PFSK-1 (cell line): ENCODE data around the gene TMEM69. TPM values are rescaled to one million over a fixed set of nuclear protein-coding genes. Genes with fewer than 3 reads are reported as not detected.
A peak's percentile ranks its signal among the peaks of the same experiment; 100 is the strongest.

ENCODE experiments used
- FOXP2 ChIP-seq: optimal IDR thresholded peaks from 2 replicates; pipeline ENCODE3; 2011; ENCODE audit warnings: borderline replicate concordance, control low read depth, inconsistent platforms; ENCODE audit not compliant: insufficient read depth; ENCODE audit errors: extremely low read length, extremely low read depth
- POLR2AphosphoS5 ChIP-seq: IDR thresholded peaks from 2 replicates; pipeline ENCODE4 v1.6.1; 2012; ENCODE audit warnings: low read depth, mild to moderate bottlenecking, control low read depth, low read length, moderate library complexity
- REST ChIP-seq, 2 experiments: IDR thresholded peaks; 2 replicates each; pipeline versions ENCODE4 v1.6.1 to v1.8.0; 2011 to 2012; ENCODE audit warnings: low read depth in 2 of 2, low read length in 2 of 2, control low read depth in 1 of 2, inconsistent platforms in 1 of 2, mild to moderate bottlenecking in 1 of 2, moderate library complexity in 1 of 2; ENCODE audit not compliant: insufficient read depth in 1 of 2
- SIN3A ChIP-seq: IDR thresholded peaks from 2 replicates; pipeline ENCODE4 v1.6.1; 2012; ENCODE audit warnings: mild to moderate bottlenecking, low read length, moderate library complexity, borderline replicate concordance; ENCODE audit not compliant: insufficient read depth
- TAF1 ChIP-seq: IDR thresholded peaks from 2 replicates; pipeline ENCODE4 v1.6.1; 2012; ENCODE audit warnings: low read length, control low read depth, borderline replicate concordance; ENCODE audit not compliant: insufficient read depth
- polyA plus RNA-seq: library from polyadenylated mRNA; unstranded; fragments of >200 nt; gene quantifications from one replicate; pipeline ENCODE4 v1.2.1, GENCODE V29; 2012; ENCODE audit warnings: low read depth, missing spikeins; ENCODE audit not compliant: insufficient read length

Gene TMEM69, protein sequence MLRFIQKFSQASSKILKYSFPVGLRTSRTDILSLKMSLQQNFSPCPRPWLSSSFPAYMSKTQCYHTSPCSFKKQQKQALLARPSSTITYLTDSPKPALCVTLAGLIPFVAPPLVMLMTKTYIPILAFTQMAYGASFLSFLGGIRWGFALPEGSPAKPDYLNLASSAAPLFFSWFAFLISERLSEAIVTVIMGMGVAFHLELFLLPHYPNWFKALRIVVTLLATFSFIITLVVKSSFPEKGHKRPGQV
- polyA plus RNA-seq: 16.1 TPM

GRCh38 chr1:45687754-45688740 lies at the start of gene TMEM69:
Gene TMEM69 (plus strand): TSS chr1:45688181. CDS start chr1:45691069, 2,888 bp downstream.
- no peak for TF ChIP-seq FOXP2
- 0 out of 4 replicates have a peak, but pooled peaks of 1 of the 2 experiments have one; percentile 34 for TF ChIP-seq REST (IDR thresholded peaks at IDR 0.05; ENCODE audit: insufficient read depth in 1 of 2, low read depth in 2 of 2, low read length in 2 of 2)
- peak; percentile 89 for TF ChIP-seq POLR2AphosphoS5
- peak; percentile 91 for TF ChIP-seq TAF1
- no peak for TF ChIP-seq SIN3A

DNA sequence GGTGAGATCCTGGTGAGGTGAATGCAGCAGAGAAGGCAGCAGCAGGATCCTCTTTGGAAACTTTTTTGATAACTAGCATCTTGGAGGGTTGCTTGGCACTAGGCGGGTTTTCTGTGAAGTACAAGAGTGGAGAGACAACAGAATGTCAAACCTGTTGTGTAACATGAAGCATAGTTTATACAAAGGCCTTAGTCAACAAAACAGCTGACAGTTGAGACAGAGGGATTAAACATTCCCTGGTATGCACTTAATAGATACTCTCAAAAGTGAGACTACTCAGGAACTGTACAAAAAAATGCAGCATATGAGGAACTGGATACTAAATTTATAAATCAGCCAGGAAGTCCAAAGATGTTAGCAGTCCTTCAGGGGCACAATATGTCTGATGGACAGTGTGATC lies 47.7 kb upstream of the TMEM69 start:
- TF ChIP-seq FOXP2 (no peak), POLR2AphosphoS5 (no peak), TAF1 (no peak), REST (IDR thresholded peaks at IDR 0.05; ENCODE audit: insufficient read depth in 1 of 2, low read depth in 2 of 2, low read length in 2 of 2) (no peak), SIN3A (no peak)

DNA sequence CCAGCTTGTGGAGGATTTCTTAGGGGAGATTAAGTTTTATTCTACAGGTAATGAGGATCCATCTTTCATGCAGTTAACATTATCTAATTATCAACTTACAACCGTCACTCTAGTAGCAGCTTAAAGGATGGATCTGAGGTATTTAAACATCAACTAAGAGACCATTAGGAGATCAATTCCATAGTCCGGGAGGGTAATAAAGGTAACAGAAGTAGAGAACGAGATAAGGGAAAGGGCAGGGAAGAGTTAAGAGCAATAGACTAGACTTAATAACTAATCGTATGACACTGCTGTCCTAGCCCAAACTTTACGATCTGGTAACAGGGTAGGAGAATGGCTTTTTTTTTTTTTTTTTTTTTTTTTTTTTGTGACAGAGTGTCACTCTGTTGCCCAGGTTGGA lies 44.7 kb upstream of the TMEM69 start:
- no peak for TF ChIP-seq SIN3A
- TF ChIP-seq TAF1: no peak
- no peak for TF ChIP-seq POLR2AphosphoS5
- no peak for TF ChIP-seq REST (IDR thresholded peaks at IDR 0.05; ENCODE audit: insufficient read depth in 1 of 2, low read depth in 2 of 2, low read length in 2 of 2)

GRCh38 chr1:45643978-45644377 lies 44.0 kb upstream of the TMEM69 start:
- TF ChIP-seq REST (IDR thresholded peaks at IDR 0.05; ENCODE audit: insufficient read depth in 1 of 2, low read depth in 2 of 2, low read length in 2 of 2) (no peak), TAF1 (no peak), POLR2AphosphoS5 (no peak), SIN3A (no peak), FOXP2 (no peak)
